Activated naive CD4-positive, alpha-beta T cell treated with anti-CD3 and anti-CD28 coated beads, Interleukin-2, amount 50 U/mL, for 24 hours (primary cell): ENCODE results near the gene SENP1.
"Not testable (repeated sequence)": the region's sequence is repeated elsewhere in the genome, so short reads cannot be mapped to it uniquely, and the experiment has no call there.

Experiments used
- H3K27ac Mint-ChIP-seq: one replicate; pipeline ENCODE4 v1.8.0; 2021; ENCODE audit warnings: mild to moderate bottlenecking, mixed read lengths
- H3K27me3 Mint-ChIP-seq: one replicate; pipeline ENCODE4 v1.8.0; 2021; ENCODE audit warnings: mixed read lengths
- H3K36me3 Mint-ChIP-seq: one replicate; pipeline ENCODE4 v1.8.0; 2021; ENCODE audit warnings: mixed read lengths
- H3K4me1 Mint-ChIP-seq: one replicate; pipeline ENCODE4 v1.8.0; 2021; ENCODE audit warnings: mixed read lengths
- H3K4me3 Mint-ChIP-seq: one replicate; pipeline ENCODE4 v1.8.0; 2021; ENCODE audit warnings: mild to moderate bottlenecking, mixed read lengths
- H3K9me3 Mint-ChIP-seq: one replicate; pipeline ENCODE4 v1.8.0; 2021; ENCODE audit warnings: mixed read lengths

Gene SENP1

GRCh38 chr12:48105867-48106680 is at the start of gene SENP1:
Gene SENP1, minus strand, starts transcription at chr12:48106079. Its CDS starts 4,607 bp downstream, at chr12:48101472.
- Mint-ChIP-seq H3K4me1 (peaks cover 58% of the 10 kb centered on the region), H3K9me3 (no peaks in the 10 kb centered on the region), H3K4me3 (peak within 1 kb of the TSS; percentile 95), H3K27me3 (no peaks in the 10 kb centered on the region), H3K27ac (peak within 1 kb of the TSS; percentile 99), H3K36me3 (no peaks in the 10 kb centered on the region)

GRCh38 chr12:48151103-48151771 is 45.4 kb upstream of the SENP1 start:
- no peak overlapping the region for H3K4me3 Mint-ChIP-seq
- H3K9me3 Mint-ChIP-seq: no peaks in the 10 kb centered on the region
- H3K27me3 Mint-ChIP-seq: no peaks in the 10 kb centered on the region
- H3K36me3 Mint-ChIP-seq: peaks cover 14% of the 10 kb centered on the region
- H3K4me1 Mint-ChIP-seq: peaks cover 28% of the 10 kb centered on the region
- peak overlapping the region; percentile 89 for H3K27ac Mint-ChIP-seq

- Mint-ChIP-seq H3K27ac (peak overlapping the region; percentile 41), H3K36me3 (peaks cover 16% of the 10 kb centered on the region), H3K4me3 (no peak overlapping the region), H3K9me3 (no peaks in the 10 kb centered on the region), H3K27me3 (no peaks in the 10 kb centered on the region), H3K4me1 (peaks cover 8% of the 10 kb centered on the region)
Measured at GRCh38 chr12:48145981-48146380, 40.1 kb upstream of the SENP1 start.

GRCh38 chr12:48143898-48144297 is 38.0 kb upstream of the SENP1 start:
- Mint-ChIP-seq H3K9me3 (no peaks in the 10 kb centered on the region), H3K27ac (no peak overlapping the region), H3K4me1 (peaks cover 5% of the 10 kb centered on the region), H3K4me3 (no peak overlapping the region), H3K36me3 (peaks cover 7% of the 10 kb centered on the region), H3K27me3 (no peaks in the 10 kb centered on the region)

- H3K36me3 Mint-ChIP-seq: peaks cover 6% of the 10 kb centered on the region
- no peaks in the 10 kb centered on the region for H3K9me3 Mint-ChIP-seq
- H3K27me3 Mint-ChIP-seq: no peaks in the 10 kb centered on the region
- no peak overlapping the region for H3K4me3 Mint-ChIP-seq
- H3K4me1 Mint-ChIP-seq: peaks cover 5% of the 10 kb centered on the region
- H3K27ac Mint-ChIP-seq: no peak overlapping the region
Measured at GRCh38 chr12:48142818-48143674, 37.2 kb upstream of the SENP1 start.

- no peaks in the 10 kb centered on the region for H3K4me1 Mint-ChIP-seq
- H3K36me3 Mint-ChIP-seq: peaks cover 8% of the 10 kb centered on the region
- H3K27ac Mint-ChIP-seq: no peak overlapping the region
- no peak overlapping the region for H3K4me3 Mint-ChIP-seq
- no peaks in the 10 kb centered on the region for H3K9me3 Mint-ChIP-seq
- no peaks in the 10 kb centered on the region for H3K27me3 Mint-ChIP-seq
Measured at GRCh38 chr12:48135027-48135426, 29.1 kb upstream of the SENP1 start.

GRCh38 chr12:48132826-48133225 is 26.9 kb upstream of the SENP1 start:
- no peak overlapping the region for H3K4me3 Mint-ChIP-seq
- H3K36me3 Mint-ChIP-seq: peaks cover 10% of the 10 kb centered on the region
- H3K9me3 Mint-ChIP-seq: no peaks in the 10 kb centered on the region
- H3K27me3 Mint-ChIP-seq: no peaks in the 10 kb centered on the region
- H3K4me1 Mint-ChIP-seq: no peaks in the 10 kb centered on the region
- no peak overlapping the region for H3K27ac Mint-ChIP-seq

- H3K36me3 Mint-ChIP-seq: peaks cover 14% of the 10 kb centered on the region
- H3K9me3 Mint-ChIP-seq: no peaks in the 10 kb centered on the region
- H3K4me1 Mint-ChIP-seq: no peaks in the 10 kb centered on the region
- no peak overlapping the region for H3K27ac Mint-ChIP-seq
- no peak overlapping the region for H3K4me3 Mint-ChIP-seq
- H3K27me3 Mint-ChIP-seq: no peaks in the 10 kb centered on the region
Measured at GRCh38 chr12:48131517-48131916, 25.6 kb upstream of the SENP1 start.

- Mint-ChIP-seq H3K27me3 (no peaks in the 10 kb centered on the region), H3K36me3 (peaks cover 15% of the 10 kb centered on the region), H3K4me3 (no peak overlapping the region), H3K9me3 (no peaks in the 10 kb centered on the region), H3K4me1 (no peaks in the 10 kb centered on the region), H3K27ac (no peak overlapping the region)
Measured at GRCh38 chr12:48129376-48129775, 23.5 kb upstream of the SENP1 start.

- no peaks in the 10 kb centered on the region for H3K27me3 Mint-ChIP-seq
- H3K36me3 Mint-ChIP-seq: peaks cover 15% of the 10 kb centered on the region
- no peaks in the 10 kb centered on the region for H3K4me1 Mint-ChIP-seq
- H3K27ac Mint-ChIP-seq: no peak overlapping the region
- H3K4me3 Mint-ChIP-seq: no peak overlapping the region
- H3K9me3 Mint-ChIP-seq: no peaks in the 10 kb centered on the region
Measured at GRCh38 chr12:48128800-48129199, 22.9 kb upstream of the SENP1 start.

GRCh38 chr12:48126953-48127630 is 21.2 kb upstream of the SENP1 start:
- Mint-ChIP-seq H3K9me3 (no peaks in the 10 kb centered on the region), H3K4me3 (no peak overlapping the region), H3K27me3 (no peaks in the 10 kb centered on the region), H3K27ac (no peak overlapping the region), H3K36me3 (peaks cover 16% of the 10 kb centered on the region), H3K4me1 (peaks cover 3% of the 10 kb centered on the region)

- peaks cover 4% of the 10 kb centered on the region for H3K4me1 Mint-ChIP-seq
- H3K36me3 Mint-ChIP-seq: peaks cover 17% of the 10 kb centered on the region
- no peak overlapping the region for H3K4me3 Mint-ChIP-seq
- H3K9me3 Mint-ChIP-seq: no peaks in the 10 kb centered on the region
- no peaks in the 10 kb centered on the region for H3K27me3 Mint-ChIP-seq
- H3K27ac Mint-ChIP-seq: no peak overlapping the region
Measured at GRCh38 chr12:48125985-48126384, 20.1 kb upstream of the SENP1 start.

GRCh38 chr12:48125542-48125941 is 19.7 kb upstream of the SENP1 start:
- peaks cover 17% of the 10 kb centered on the region for H3K36me3 Mint-ChIP-seq
- not testable (repeated sequence) for H3K4me1 Mint-ChIP-seq, H3K9me3 Mint-ChIP-seq, H3K4me3 Mint-ChIP-seq, H3K27ac Mint-ChIP-seq, H3K27me3 Mint-ChIP-seq

GRCh38 chr12:48123169-48123568 is 17.3 kb upstream of the SENP1 start:
- Mint-ChIP-seq H3K27ac (no peak overlapping the region), H3K4me3 (no peak overlapping the region), H3K27me3 (peaks cover 1% of the 10 kb centered on the region), H3K4me1 (peaks cover 24% of the 10 kb centered on the region), H3K36me3 (peaks cover 19% of the 10 kb centered on the region), H3K9me3 (no peaks in the 10 kb centered on the region)
